ENCODE data around the gene SLC5A11. TPM values are rescaled to one million over a fixed set of nuclear protein-coding genes. Genes with fewer than 3 reads are reported as not detected.

SLC5A11 gene
- total RNA-seq, 2 donors from 2014 or later = not detected

- no peaks in the 10 kb centered on the region for H3K27me3 ChIP-seq
- ATAC-seq = no peak
- intact Hi-C loops (cut with DNase I) = no loop called here
- H3K9me3 ChIP-seq = no peaks in the 10 kb centered on the region
- H3K4me3 ChIP-seq = no peak overlapping the region
- no peak overlapping the region for H3K27ac ChIP-seq
- TF ChIP-seq POLR2A (IDR thresholded peaks at IDR 0.05) (no peak), CTCF (IDR thresholded peaks at IDR 0.05) (no peak)
- no peaks in the 10 kb centered on the region for H3K4me1 ChIP-seq
- 93 to 96% methylated on average over 10 of the region's 10 CpGs for WGBS, 2 donors
- H3K36me3 ChIP-seq (replicated peaks in 1 of 2; ENCODE audit: insufficient read depth in 1 of 2, low read depth in 2 of 2) = peaks cover 12 to 22% of the 10 kb centered on the region in 2 donors
- no peak for DNase-seq
Observed at GRCh38 chr16:24825696-24826095, 20.1 kb upstream of the SLC5A11 start.

GRCh38 chr16:24826096-24826690 lies 19.6 kb upstream of the SLC5A11 start:
- intact Hi-C loops (cut with DNase I) = no loop called here
- DNase-seq (no peak), ATAC-seq (no peak)
- no peak overlapping the region for H3K27ac ChIP-seq
- no peak overlapping the region for H3K4me3 ChIP-seq
- H3K4me1 ChIP-seq = no peaks in the 10 kb centered on the region
- TF ChIP-seq CTCF (IDR thresholded peaks at IDR 0.05) (no peak), POLR2A (IDR thresholded peaks at IDR 0.05) (no peak)
- WGBS, 2 donors = 90% methylated on average over 12 of the region's 12 CpGs
- H3K36me3 ChIP-seq (replicated peaks in 1 of 2; ENCODE audit: insufficient read depth in 1 of 2, low read depth in 2 of 2) = peaks cover 10 to 19% of the 10 kb centered on the region in 2 donors
- no peaks in the 10 kb centered on the region for H3K9me3 ChIP-seq
- no peaks in the 10 kb centered on the region for H3K27me3 ChIP-seq

DNA sequence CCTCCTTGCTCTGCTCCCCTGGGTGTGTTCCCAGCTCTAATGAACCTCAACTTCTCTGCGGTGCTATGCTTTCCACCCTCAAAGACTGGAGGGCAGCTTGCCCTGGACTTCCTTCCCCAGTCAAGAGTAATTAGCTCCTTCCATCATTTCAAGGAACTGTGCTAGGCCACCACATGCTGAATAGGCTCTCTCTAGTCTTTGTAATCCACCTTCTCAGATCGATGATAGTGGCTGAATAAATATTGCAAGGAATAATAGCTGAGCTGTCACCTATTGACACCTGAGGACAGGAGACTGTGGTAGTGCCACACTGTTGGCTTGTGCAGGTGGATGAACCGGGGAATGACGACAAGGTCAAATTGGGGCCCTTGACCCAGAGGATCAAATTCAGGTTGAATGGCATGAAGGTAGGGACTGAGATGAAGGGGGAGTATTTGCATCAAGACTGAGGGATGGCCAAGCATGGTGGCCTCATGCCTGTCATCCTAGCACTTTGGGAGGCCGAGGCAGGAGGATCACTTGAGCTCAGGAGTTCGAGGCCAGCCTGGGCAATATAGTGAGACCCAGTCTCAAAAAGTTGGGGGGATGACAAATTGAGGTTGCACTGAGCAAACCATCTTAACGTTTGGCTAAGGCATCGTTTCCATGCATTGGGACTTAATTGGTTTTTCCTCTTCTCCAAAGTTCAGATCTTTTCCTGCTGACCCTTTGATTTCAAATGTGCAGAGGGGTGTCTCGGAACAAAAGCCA lies 18.8 kb upstream of the SLC5A11 start:
- TF ChIP-seq CTCF (IDR thresholded peaks at IDR 0.05) = no peak
- no peak for DNase-seq
- ATAC-seq = no peak
- H3K9me3 ChIP-seq = no peaks in the 10 kb centered on the region
- peaks cover 10 to 16% of the 10 kb centered on the region in 2 donors for H3K36me3 ChIP-seq (replicated peaks in 1 of 2; ENCODE audit: insufficient read depth in 1 of 2, low read depth in 2 of 2)
- no peak overlapping the region for H3K27ac ChIP-seq
- H3K4me3 ChIP-seq = no peak overlapping the region
- H3K4me1 ChIP-seq = no peaks in the 10 kb centered on the region
- H3K27me3 ChIP-seq = no peaks in the 10 kb centered on the region
- intact Hi-C loops (cut with DNase I) = no loop called here
- WGBS, 2 donors = 90 to 97% methylated on average over 7 to 9 of the region's 9 CpGs

- 37 to 45% methylated on average over 5 of the region's 5 CpGs for WGBS, 2 donors
- H3K4me3 ChIP-seq = no peak overlapping the region
- no peaks in the 10 kb centered on the region for H3K9me3 ChIP-seq
- no peak overlapping the region for H3K27ac ChIP-seq
- H3K27me3 ChIP-seq = no peaks in the 10 kb centered on the region
- no peaks in the 10 kb centered on the region for H3K4me1 ChIP-seq
- intact Hi-C loops (cut with DNase I) = no loop called here
- DNase-seq (no peak), ATAC-seq (no peak)
- H3K36me3 ChIP-seq (replicated peaks in 1 of 2; ENCODE audit: insufficient read depth in 1 of 2, low read depth in 2 of 2) = peaks cover 0 to 5% of the 10 kb centered on the region in 2 donors
- TF ChIP-seq CTCF (IDR thresholded peaks at IDR 0.05) (no peak), POLR2A (IDR thresholded peaks at IDR 0.05) (no peak)
Observed at GRCh38 chr16:24829153-24829552, 16.6 kb upstream of the SLC5A11 start.

DNA sequence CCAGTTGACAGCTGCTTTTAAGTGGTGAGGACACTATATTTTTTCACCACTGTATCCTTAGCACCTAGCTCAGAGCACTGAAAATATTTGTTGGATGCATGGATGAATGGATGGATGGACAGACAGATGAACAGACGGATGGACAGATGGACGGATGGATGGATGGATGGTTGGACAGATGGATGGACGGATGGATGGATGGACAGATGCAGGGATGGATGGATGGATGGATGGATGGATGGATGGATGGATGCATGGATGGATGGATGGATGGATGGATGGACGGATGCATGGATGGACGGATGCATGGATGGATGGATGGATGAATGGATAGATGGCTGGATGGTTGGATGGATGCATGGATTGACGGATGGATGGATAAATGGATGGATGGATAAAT lies 12.4 kb upstream of the SLC5A11 start:
- 84 to 89% methylated on average over 6 of the region's 6 CpGs for WGBS, 2 donors
- Histone ChIP-seq H3K4me3 (no peak overlapping the region), H3K4me1 (peaks cover 1% of the 10 kb centered on the region), H3K27me3 (no peaks in the 10 kb centered on the region), H3K36me3 (replicated peaks in 1 of 2; ENCODE audit: insufficient read depth in 1 of 2, low read depth in 2 of 2) (no peaks in the 10 kb centered on the region), H3K27ac (no peak overlapping the region), H3K9me3 (no peaks in the 10 kb centered on the region)
- DNase-seq = no peak
- no peak for ATAC-seq
- intact Hi-C loops (cut with DNase I) = no loop called here
- TF ChIP-seq POLR2A (IDR thresholded peaks at IDR 0.05) = no peak
- TF ChIP-seq CTCF (IDR thresholded peaks at IDR 0.05) = no peak

Measured in body of pancreas (tissue), 4 donors.